Fibroblast of pulmonary artery (primary cell): ENCODE measurements around the gene OPRD1.
A peak's percentile ranks its signal among the peaks of the same experiment; 100 is the strongest.

ENCODE experiments used
- DNase-seq: peaks from one replicate; pipeline ENCODE4 v3.0.0-alpha.2; 2010; ENCODE audit warnings: low read depth
- H3K4me3 ChIP-seq: replicated peaks from 2 replicates; pipeline ENCODE4 v1.5.1; 2011; ENCODE audit warnings: low read depth, mild to moderate bottlenecking, control low read depth, low read length, moderate library complexity
- TF ChIP-seq, protein P1 (sequence below): IDR thresholded peaks from 2 replicates; pipeline ENCODE4 v1.5.1; 2011; ENCODE audit warnings: mild to moderate bottlenecking, control low read depth, low read length, inconsistent platforms; ENCODE audit errors: missing control alignments

Gene OPRD1

DNA sequence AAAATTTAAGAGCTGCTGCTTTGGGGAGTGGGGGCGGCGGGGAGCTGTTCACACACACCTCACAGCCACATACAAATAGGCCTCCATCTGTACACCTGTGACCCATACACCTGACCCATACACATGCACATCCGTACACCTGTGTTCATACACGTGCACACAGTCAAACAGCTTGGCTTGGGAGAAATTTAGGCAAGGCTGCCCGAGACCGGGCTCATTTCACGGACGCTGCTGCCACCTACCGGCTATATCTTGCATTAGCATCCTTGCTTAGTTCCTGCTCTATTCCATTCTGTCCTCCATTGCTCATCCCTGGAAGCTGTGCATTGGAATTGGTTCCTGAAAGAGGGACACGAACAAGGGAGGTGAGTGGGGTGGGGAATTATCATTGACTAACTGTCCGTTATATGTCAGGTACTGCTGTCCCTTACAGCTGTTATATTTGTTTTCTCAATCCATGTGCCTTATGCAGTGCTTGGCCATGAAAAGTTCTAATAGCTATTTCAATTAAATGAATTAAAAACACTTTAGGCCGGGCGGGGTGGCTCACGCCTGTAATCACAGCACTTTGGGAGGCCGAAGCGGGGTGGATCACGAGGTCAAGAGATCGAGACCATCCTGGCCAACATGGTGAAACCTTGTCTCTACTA is 65.3 kb downstream of the OPRD1 start:
- H3K4me3 ChIP-seq, result no peak overlapping the region
- TF ChIP-seq, protein P1, sequence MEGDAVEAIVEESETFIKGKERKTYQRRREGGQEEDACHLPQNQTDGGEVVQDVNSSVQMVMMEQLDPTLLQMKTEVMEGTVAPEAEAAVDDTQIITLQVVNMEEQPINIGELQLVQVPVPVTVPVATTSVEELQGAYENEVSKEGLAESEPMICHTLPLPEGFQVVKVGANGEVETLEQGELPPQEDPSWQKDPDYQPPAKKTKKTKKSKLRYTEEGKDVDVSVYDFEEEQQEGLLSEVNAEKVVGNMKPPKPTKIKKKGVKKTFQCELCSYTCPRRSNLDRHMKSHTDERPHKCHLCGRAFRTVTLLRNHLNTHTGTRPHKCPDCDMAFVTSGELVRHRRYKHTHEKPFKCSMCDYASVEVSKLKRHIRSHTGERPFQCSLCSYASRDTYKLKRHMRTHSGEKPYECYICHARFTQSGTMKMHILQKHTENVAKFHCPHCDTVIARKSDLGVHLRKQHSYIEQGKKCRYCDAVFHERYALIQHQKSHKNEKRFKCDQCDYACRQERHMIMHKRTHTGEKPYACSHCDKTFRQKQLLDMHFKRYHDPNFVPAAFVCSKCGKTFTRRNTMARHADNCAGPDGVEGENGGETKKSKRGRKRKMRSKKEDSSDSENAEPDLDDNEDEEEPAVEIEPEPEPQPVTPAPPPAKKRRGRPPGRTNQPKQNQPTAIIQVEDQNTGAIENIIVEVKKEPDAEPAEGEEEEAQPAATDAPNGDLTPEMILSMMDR, result peak; percentile 94
- DNase-seq, result peak; percentile 78

DNA sequence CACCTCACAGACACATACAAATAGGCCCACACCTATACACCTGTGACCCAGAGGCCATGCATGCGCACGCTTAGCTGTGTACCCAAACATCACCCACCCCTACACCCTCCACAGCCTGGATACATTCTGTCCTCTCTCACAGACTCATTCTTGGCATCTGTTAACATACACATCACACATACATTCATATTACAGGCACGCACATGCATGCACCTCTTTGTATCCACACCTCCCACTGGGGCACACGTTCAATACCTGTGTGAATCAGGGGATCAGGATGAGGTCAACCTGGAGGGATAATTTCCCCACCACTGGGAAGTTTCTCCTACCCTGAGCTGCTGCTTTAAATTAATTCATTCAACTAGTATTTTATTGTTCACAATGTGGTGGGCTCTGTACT is 66.8 kb downstream of the OPRD1 start:
- TF ChIP-seq, protein P1, result no peak
- no peak for DNase-seq
- no peak overlapping the region for H3K4me3 ChIP-seq

DNA sequence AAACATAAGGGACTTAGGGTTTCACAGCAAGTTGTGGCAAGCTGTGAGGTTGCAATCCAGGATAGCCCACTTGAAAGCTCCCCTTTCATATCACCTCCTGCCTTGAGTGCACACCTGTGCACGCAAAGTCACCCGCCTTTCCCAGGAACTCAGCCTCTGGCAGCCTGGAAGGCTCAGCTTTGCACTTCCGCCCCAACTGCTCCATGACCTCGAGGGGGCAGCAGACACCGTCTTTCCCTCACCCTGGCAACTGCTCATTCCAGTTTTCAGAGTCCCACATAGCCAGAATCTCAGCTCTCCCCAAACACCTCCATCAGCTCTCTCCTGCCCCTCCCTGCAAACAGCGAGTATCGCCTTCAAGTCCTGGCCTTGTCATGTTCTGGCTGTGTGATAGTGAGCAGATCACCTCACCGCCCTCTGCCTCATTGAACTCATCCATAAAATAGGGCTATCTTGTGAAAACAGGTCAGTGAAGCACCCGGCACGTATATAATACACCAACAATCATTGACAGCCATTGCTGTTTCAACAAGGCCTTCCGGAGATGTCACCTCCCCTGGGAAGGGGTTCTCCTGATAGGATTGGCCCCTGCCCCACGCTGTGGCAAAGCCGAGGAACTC is 70.1 kb downstream of the OPRD1 start:
- no peak overlapping the region for H3K4me3 ChIP-seq
- peak; percentile 87 for DNase-seq
- TF ChIP-seq, protein P1, result peak; percentile 94

DNA sequence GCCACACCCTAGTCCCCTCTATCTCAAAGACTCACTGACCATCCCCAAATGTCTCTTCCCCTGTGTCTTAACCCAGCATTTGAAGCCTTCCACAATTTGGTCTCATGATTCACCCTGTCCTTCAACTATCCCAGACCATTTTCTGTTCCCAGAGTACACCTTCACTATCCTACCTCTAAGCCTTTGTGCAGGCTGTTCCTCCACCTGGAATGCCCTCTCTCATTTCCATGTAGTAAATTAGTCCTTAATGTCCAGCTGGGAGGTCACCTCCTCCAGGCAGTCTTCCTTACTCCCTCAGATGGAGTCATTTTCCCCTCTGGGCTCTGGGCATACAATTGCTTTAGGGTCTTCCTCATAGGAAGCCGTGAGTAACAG is 71.3 kb downstream of the OPRD1 start:
- TF ChIP-seq, protein P1, result no peak
- no peak overlapping the region for H3K4me3 ChIP-seq
- no peak for DNase-seq

DNA sequence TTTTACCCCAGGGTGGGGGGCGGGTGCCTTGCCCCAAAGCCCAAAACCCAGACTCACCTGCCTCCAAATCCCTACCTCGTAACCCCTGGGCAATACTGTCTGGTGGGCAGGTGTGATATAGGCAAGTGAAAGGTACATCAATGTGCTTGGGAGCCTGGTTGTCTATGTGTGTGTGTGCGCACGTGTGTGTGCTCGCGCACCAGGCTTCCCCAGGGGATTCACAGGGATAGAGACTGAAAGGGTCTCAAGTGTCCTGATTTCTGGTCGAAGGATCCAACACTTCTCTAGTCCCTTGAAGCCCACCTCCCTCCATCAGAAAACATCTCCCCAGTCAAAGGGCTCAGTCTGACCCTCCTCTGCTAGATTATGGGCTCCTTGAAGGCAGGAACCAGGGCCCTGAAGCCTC is 73.5 kb downstream of the OPRD1 start:
- H3K4me3 ChIP-seq, result no peak overlapping the region
- DNase-seq, result no peak
- TF ChIP-seq, protein P1, result no peak

DNA sequence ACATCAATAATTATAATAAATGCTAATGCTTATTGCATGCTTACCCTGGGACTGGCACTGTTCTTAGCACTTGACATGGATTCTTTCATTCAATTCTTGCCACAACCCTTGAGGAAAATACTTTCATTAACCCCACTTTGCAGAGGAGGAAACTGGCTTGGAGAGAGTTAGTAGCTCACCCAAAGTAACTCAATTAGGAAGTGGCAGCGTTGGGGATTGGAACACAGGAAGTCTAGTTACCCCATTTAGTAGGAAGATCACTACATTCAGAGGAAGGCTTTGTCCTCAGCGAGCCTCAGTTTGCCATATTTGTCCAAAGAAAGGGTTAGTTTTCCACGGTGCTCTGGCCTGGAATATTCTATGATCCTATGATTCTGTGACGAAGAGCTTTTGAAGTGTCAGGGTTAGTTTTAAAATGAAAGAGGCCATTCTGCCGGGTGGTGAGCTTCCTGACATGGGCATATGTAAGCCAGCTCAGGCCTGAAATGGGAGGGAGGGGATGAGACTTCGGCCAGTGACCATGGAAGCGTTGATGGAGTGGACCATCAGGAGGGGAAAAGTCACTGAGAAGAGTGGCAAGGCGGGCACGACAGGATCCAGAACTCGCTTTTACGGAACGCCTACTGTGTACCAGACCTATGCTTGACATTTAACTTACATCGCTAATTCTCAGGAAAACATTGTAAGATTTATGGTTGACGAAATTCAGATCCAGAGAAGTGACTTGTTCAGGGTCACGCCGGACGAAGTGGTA is 74.2 kb downstream of the OPRD1 start:
- H3K4me3 ChIP-seq, result no peak overlapping the region
- no peak for DNase-seq
- TF ChIP-seq, protein P1, result no peak
